ENCODE results near the gene IL27RA. TPM values are rescaled to one million over a fixed set of nuclear protein-coding genes. Genes with fewer than 3 reads are reported as not detected.

IL27RA gene
- total RNA-seq, 2 donors from 2014 or later: 1.3 to 3.6 TPM

GRCh38 chr19:13993590-13994300 is 37.8 kb upstream of the IL27RA start:
- intact Hi-C loops (cut with DNase I): no loop called here
- H3K4me3 ChIP-seq: no peak overlapping the region
- no peak for TF ChIP-seq CTCF (IDR thresholded peaks at IDR 0.05)
- no peak for TF ChIP-seq POLR2A (IDR thresholded peaks at IDR 0.05)
- DNase-seq (no peak), ATAC-seq (no peak)
- H3K27me3 ChIP-seq: no peaks in the 10 kb centered on the region
- H3K4me1 ChIP-seq: peaks cover 24% of the 10 kb centered on the region
- WGBS, 2 donors: 90 to 95% methylated on average over 19 to 22 of the region's 22 CpGs
- H3K27ac ChIP-seq: no peak overlapping the region
- no peaks in the 10 kb centered on the region for H3K9me3 ChIP-seq
- H3K36me3 ChIP-seq (replicated peaks in 1 of 2; ENCODE audit: insufficient read depth in 1 of 2, low read depth in 2 of 2): peaks cover 0 to 2% of the 10 kb centered on the region in 2 donors

GRCh38 chr19:13995017-13995728 is 36.4 kb upstream of the IL27RA start:
- peak; percentile 93 for ATAC-seq
- peaks cover 0 to 2% of the 10 kb centered on the region in 2 donors for H3K36me3 ChIP-seq (replicated peaks in 1 of 2; ENCODE audit: insufficient read depth in 1 of 2, low read depth in 2 of 2)
- WGBS, 2 donors: 49 to 92% methylated on average over 3 to 13 of the region's 13 CpGs

GRCh38 chr19:13995878-13996765 is 35.4 kb upstream of the IL27RA start:
- ATAC-seq: no peak
- TF ChIP-seq CTCF (IDR thresholded peaks at IDR 0.05): no peak
- TF ChIP-seq POLR2A (IDR thresholded peaks at IDR 0.05): no peak
- 76 to 83% methylated on average over 14 of the region's 14 CpGs for WGBS, 2 donors
- Histone ChIP-seq H3K27ac (peak overlapping the region; percentile 17 to 86 (median 83)), H3K27me3 (no peaks in the 10 kb centered on the region), H3K4me1 (peaks cover 25% of the 10 kb centered on the region), H3K9me3 (no peaks in the 10 kb centered on the region), H3K4me3 (no peak overlapping the region), H3K36me3 (replicated peaks in 1 of 2; ENCODE audit: insufficient read depth in 1 of 2, low read depth in 2 of 2) (no peaks in the 10 kb centered on the region)
- DNase-seq: no peak
- intact Hi-C loops (cut with DNase I): no loop called here

More at GRCh38 chr19:13995017-13995728, 36.4 kb upstream of the IL27RA start:
- TF ChIP-seq POLR2A (IDR thresholded peaks at IDR 0.05) (peak in 2 of 3 donors; percentile 50 to 57), CTCF (IDR thresholded peaks at IDR 0.05) (peak in 3 of 7 experiments; percentile 17 to 27 (median 22))
- Histone ChIP-seq H3K4me1 (peaks cover 25% of the 10 kb centered on the region), H3K9me3 (no peaks in the 10 kb centered on the region), H3K4me3 (no peak overlapping the region), H3K27ac (peak overlapping the region; percentile 81 to 86 (median 84)), H3K27me3 (no peaks in the 10 kb centered on the region)
- intact Hi-C loops (cut with DNase I): no loop called here
- peak; percentile 81 to 91 (median 88) for DNase-seq

- DNase-seq (no peak), ATAC-seq (no peak)
- Histone ChIP-seq H3K27me3 (no peaks in the 10 kb centered on the region), H3K9me3 (no peaks in the 10 kb centered on the region), H3K36me3 (replicated peaks in 1 of 2; ENCODE audit: insufficient read depth in 1 of 2, low read depth in 2 of 2) (no peaks in the 10 kb centered on the region), H3K27ac (no peak overlapping the region), H3K4me3 (no peak overlapping the region), H3K4me1 (peaks cover 25% of the 10 kb centered on the region)
- WGBS, 2 donors: 90% methylated on average over 20 to 22 of the region's 22 CpGs
- intact Hi-C loops (cut with DNase I): no loop called here
- no peak for TF ChIP-seq POLR2A (IDR thresholded peaks at IDR 0.05)
Observed at GRCh38 chr19:13996928-13997630, 34.5 kb upstream of the IL27RA start.
